Neural progenitor cell (in vitro differentiated cells): Measurements from ENCODE around the gene STK32B.

Experiments
- EZH2 ChIP-seq: fragments of 200-600 bp; sonication (generic); IDR thresholded peaks from 2 replicates; pipeline ENCODE4 v1.6.1; 2017; ENCODE audit warnings: antibody characterized with exemption, mild to moderate bottlenecking, moderate library complexity
- EZH2phosphoT487 ChIP-seq: fragments of 200-600 bp; sonication (generic); IDR thresholded peaks from 2 replicates; pipeline ENCODE4 v1.6.1; 2017; ENCODE audit warnings: antibody characterized with exemption
- TF ChIP-seq, protein P1 (sequence below): fragments of 200-600 bp; sonication (generic); IDR thresholded peaks from 2 replicates; pipeline ENCODE4 v1.5.1; 2017; ENCODE audit warnings: antibody characterized with exemption, mild to moderate bottlenecking

DNA sequence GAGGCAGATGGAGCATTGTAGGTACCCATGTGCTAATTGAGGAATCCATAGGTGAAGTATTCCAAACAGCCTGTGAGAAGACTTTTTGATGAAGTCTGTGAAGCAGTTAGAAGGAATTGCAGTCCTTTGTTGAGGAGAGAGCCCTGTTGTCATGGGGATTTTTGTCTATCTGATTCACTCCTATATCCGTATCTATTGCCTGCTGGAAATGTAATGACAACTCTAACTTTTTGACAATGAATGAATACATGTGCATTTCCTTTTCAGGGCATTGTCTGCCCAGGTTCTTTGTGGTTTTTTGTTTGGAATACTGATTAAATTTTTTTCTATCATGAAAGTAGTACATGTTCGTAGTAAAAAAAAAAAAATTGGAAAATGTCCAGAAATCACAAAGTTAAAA is 31.1 kb downstream of the STK32B start:
- TF ChIP-seq EZH2 (no peak), EZH2phosphoT487 (no peak)
- TF ChIP-seq, protein P1, sequence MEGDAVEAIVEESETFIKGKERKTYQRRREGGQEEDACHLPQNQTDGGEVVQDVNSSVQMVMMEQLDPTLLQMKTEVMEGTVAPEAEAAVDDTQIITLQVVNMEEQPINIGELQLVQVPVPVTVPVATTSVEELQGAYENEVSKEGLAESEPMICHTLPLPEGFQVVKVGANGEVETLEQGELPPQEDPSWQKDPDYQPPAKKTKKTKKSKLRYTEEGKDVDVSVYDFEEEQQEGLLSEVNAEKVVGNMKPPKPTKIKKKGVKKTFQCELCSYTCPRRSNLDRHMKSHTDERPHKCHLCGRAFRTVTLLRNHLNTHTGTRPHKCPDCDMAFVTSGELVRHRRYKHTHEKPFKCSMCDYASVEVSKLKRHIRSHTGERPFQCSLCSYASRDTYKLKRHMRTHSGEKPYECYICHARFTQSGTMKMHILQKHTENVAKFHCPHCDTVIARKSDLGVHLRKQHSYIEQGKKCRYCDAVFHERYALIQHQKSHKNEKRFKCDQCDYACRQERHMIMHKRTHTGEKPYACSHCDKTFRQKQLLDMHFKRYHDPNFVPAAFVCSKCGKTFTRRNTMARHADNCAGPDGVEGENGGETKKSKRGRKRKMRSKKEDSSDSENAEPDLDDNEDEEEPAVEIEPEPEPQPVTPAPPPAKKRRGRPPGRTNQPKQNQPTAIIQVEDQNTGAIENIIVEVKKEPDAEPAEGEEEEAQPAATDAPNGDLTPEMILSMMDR = no peak
